GM23248 (cell line): ENCODE data around the gene REXO1.

ENCODE experiments used
- EZH2 ChIP-seq: fragments of 200-600 bp; sonication (generic); IDR thresholded peaks from 2 replicates; pipeline ENCODE4 v1.6.1; 2018; ENCODE audit warnings: antibody characterized with exemption, mild to moderate bottlenecking; ENCODE audit not compliant: insufficient read depth, poor library complexity, severe bottlenecking
- EZH2phosphoT487 ChIP-seq: fragments of 200-600 bp; sonication (generic); IDR thresholded peaks from 2 replicates; pipeline ENCODE4 v1.6.1; 2018; ENCODE audit warnings: antibody characterized with exemption, moderate library complexity, mild to moderate bottlenecking, low read depth; ENCODE audit not compliant: insufficient read depth

DNA sequence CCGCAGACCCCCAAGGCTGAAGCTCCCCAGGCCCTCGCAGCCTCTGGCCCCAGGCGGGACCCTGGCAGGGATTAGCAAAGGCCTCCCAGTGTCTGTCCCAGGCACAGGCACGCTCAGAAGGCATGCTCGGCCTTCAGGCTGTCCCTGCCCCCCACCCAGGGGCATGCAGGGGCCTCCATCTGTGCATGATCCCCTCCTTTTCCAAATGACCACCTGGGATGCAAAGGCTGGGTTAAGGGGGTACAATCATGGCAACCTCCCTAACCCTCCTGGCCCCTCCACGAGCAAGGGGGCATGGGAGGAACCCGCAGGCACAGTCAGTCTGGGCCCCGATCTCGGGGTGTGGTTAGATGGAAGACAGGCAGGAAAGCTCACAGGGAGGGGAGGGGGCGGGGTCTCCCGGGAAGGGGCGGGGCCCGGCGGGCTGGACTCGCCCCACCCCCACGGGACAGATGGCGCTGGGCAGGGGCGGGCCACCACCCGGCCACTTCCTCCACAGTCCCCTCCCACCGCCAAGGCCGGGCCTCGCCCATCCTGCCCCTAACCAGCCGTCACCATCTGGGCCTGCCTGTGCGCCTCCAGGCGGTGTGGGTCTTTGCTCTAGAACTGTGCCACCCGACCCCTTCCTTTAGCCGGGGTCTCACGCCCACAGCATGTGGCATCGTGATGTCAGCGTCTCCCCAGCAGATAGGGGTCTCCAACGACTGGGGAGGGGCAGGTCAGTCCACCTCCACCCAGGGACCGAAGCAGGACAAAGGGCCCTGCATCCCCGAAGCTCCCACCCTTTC is 7.0 kb upstream of the REXO1 start:
- no peak for TF ChIP-seq EZH2phosphoT487
- TF ChIP-seq EZH2 = no peak
